SJSA1 (cell line): ENCODE results near the gene NHERF1. TPM values are rescaled to one million over a fixed set of nuclear protein-coding genes. Genes with fewer than 3 reads are reported as not detected.

ENCODE experiments used
- DNase-seq, 2 experiments: peaks; one replicate each; pipeline ENCODE4 v3.0.0-alpha.2; 2015 to 2020; ENCODE audit warnings: low spot score in 2 of 2, low read depth in 1 of 2
- H3K27ac ChIP-seq: fragments of 250-450 bp; sonication (Bioruptor Pico); 2 replicates; pipeline ENCODE4 v1.5.1; 2020; ENCODE audit warnings: mild to moderate bottlenecking, moderate library complexity
- H3K27me3 ChIP-seq: fragments of 250-450 bp; sonication (Bioruptor Pico); replicated peaks from 2 replicates; pipeline ENCODE4 v1.5.1; 2020; ENCODE audit warnings: mild to moderate bottlenecking, moderate library complexity
- H3K36me3 ChIP-seq: fragments of 250-450 bp; sonication (Bioruptor Pico); 2 replicates; pipeline ENCODE4 v1.5.1; 2020; ENCODE audit warnings: mild to moderate bottlenecking
- H3K4me1 ChIP-seq: fragments of 250-450 bp; sonication (Bioruptor Pico); replicated peaks from 2 replicates; pipeline ENCODE4 v1.6.1; 2021; ENCODE audit warnings: mild to moderate bottlenecking
- H3K4me3 ChIP-seq: fragments of 250-450 bp; sonication (Bioruptor Pico); 2 replicates; pipeline ENCODE4 v1.5.1; 2020; ENCODE audit warnings: mild to moderate bottlenecking
- H3K9me3 ChIP-seq: fragments of 250-450 bp; sonication (Bioruptor Pico); replicated peaks from 2 replicates; pipeline ENCODE4 v1.5.1; 2020; ENCODE audit warnings: mild to moderate bottlenecking
- total RNA-seq: library from RNA; depleted of rRNA; stranded (reverse); fragments of >200 nt; shearing (Covaris generic); gene quantifications from 2 replicates; pipeline ENCODE4 v1.2.3, GENCODE V29; 2014; rRNA removed

NHERF1 gene
- total RNA-seq = 41.6 and 62.1 TPM in 2 replicates

DNA sequence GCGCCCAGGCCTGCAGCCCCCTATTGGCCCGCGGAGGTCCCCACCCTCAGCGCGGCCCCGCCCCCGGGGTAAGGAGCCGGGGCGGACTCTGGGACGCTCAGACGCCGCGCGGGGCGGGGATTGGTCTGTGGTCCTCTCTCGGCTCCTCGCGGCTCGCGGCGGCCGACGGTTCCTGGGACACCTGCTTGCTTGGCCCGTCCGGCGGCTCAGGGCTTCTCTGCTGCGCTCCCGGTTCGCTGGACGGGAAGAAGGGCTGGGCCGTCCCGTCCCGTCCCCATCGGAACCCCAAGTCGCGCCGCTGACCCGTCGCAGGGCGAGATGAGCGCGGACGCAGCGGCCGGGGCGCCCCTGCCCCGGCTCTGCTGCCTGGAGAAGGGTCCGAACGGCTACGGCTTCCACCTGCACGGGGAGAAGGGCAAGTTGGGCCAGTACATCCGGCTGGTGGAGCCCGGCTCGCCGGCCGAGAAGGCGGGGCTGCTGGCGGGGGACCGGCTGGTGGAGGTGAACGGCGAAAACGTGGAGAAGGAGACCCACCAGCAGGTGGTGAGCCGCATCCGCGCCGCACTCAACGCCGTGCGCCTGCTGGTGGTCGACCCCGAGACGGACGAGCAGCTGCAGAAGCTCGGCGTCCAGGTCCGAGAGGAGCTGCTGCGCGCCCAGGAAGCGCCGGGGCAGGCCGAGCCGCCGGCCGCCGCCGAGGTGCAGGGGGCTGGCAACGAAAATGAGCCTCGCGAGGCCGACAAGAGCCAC, at the start of gene NHERF1:
NHERF1 (plus strand) TSS at position 100 of the 750 bp plus-strand sequence; CDS start at position 319, 219 bp downstream.
- Histone ChIP-seq H3K9me3 (peaks cover 4% of the 10 kb centered on the region; the same call in 1 of the 2 replicates), H3K4me3 (peak within 1 kb of the TSS; percentile 79), H3K4me1 (peaks cover 41% of the 10 kb centered on the region), H3K36me3 (peaks cover 10% of the 10 kb centered on the region), H3K27me3 (no peaks in the 10 kb centered on the region), H3K27ac (no peak within 1 kb of the TSS)
- DNase-seq = peak; percentile 91 to 96

GRCh38 chr17:74699236-74699635, 49.2 kb upstream of the NHERF1 start:
- DNase-seq = no peak
- Histone ChIP-seq H3K4me1 (no peaks in the 10 kb centered on the region), H3K27me3 (peaks cover 56% of the 10 kb centered on the region), H3K4me3 (no peak overlapping the region), H3K36me3 (no peaks in the 10 kb centered on the region), H3K9me3 (no peaks in the 10 kb centered on the region), H3K27ac (no peak overlapping the region)

GRCh38 chr17:74702116-74702871, 46.1 kb upstream of the NHERF1 start:
- no peak for DNase-seq
- no peaks in the 10 kb centered on the region for H3K36me3 ChIP-seq
- peaks cover 49% of the 10 kb centered on the region for H3K27me3 ChIP-seq
- H3K27ac ChIP-seq = no peak overlapping the region
- H3K9me3 ChIP-seq = no peaks in the 10 kb centered on the region
- H3K4me1 ChIP-seq = no peaks in the 10 kb centered on the region
- no peak overlapping the region for H3K4me3 ChIP-seq

GRCh38 chr17:74703311-74703710, 45.1 kb upstream of the NHERF1 start:
- Histone ChIP-seq H3K9me3 (no peaks in the 10 kb centered on the region), H3K4me1 (no peaks in the 10 kb centered on the region), H3K27ac (no peak overlapping the region), H3K4me3 (no peak overlapping the region), H3K27me3 (peaks cover 45% of the 10 kb centered on the region), H3K36me3 (no peaks in the 10 kb centered on the region)
- no peak for DNase-seq

DNA sequence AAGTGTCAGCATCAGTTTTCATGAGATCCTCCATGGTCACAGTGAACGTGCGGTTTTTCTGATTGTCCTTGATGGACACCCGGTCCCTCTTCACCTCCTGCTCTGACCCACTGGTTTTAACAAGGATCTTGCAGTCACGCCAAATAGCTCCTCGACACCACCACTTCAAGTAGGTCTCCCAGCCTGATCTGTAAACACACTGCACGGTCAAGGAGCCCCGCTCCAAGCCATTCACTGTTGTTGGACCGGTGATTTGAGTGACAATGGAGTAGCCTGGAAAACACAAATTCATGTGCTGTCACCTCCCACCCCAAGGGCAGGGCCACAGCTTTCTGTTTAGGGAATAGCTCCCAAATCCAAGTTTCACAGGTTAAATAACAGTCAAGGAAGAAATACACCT, 43.9 kb upstream of the NHERF1 start:
- H3K4me1 ChIP-seq = no peaks in the 10 kb centered on the region
- no peak for DNase-seq
- H3K36me3 ChIP-seq = no peaks in the 10 kb centered on the region
- H3K9me3 ChIP-seq = no peaks in the 10 kb centered on the region
- H3K27me3 ChIP-seq = peaks cover 38% of the 10 kb centered on the region
- no peak overlapping the region for H3K4me3 ChIP-seq
- no peak overlapping the region for H3K27ac ChIP-seq

DNA sequence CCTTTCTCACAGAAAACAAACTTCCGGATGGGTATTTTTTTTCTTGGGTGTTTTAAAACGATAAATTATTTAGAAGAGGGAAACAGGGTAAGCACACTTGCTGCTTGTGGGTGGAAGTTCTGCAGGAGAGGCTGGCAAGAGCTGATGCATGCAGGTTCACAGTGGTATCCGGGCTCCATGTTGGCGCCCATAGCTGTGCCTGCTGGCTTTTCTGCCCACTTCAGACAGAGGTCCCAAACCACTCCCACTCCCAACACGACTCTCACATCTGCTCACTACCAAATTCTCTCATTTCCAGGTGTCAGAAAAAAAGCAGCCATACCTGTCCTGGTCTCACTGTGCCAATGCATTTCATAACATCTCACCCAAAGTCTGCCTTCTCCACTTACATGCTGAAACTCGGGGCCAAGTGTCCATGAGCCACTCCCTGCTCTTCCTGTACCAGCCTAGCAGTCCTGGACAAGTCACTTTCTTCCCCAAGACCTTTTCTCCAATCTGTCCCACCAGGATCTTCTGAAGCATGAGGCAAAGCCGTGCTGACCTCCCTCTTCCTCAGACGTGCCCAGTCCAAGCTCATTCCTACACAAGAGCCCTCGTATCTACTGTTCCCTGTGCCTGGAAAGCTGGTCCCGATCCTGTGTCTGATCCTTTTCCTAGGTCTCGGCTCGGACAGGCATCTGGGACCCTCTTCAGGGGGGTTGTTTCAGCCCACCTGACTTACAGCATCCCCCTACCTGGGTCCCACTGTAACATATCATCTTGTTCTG, 37.2 kb upstream of the NHERF1 start:
- Histone ChIP-seq H3K27ac (no peak overlapping the region), H3K27me3 (peaks cover 47% of the 10 kb centered on the region), H3K4me3 (no peak overlapping the region), H3K36me3 (no peaks in the 10 kb centered on the region), H3K4me1 (no peaks in the 10 kb centered on the region), H3K9me3 (no peaks in the 10 kb centered on the region)
- DNase-seq = no peak

DNA sequence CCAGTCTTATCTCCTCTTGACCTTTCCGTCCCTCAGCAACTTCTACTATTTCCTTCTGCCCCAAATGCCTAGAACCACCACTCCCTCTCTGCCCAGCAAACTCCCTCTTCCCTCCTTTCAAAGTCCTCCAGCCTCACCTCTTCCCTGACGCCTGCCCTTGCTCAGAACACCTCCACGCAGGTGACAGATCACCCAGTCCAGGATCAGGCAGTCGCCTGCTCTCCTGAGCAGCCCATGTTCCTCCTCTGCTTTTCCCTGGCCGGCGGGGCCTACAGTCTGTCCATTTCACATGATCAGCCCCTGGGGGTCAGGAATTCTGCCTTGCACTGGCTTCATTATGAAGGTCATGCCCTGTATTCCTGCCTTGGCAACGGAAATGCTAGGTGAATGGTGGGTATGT, 36.1 kb upstream of the NHERF1 start:
- H3K9me3 ChIP-seq = no peaks in the 10 kb centered on the region
- no peak overlapping the region for H3K27ac ChIP-seq
- H3K4me1 ChIP-seq = no peaks in the 10 kb centered on the region
- DNase-seq = no peak
- H3K36me3 ChIP-seq = no peaks in the 10 kb centered on the region
- H3K4me3 ChIP-seq = no peak overlapping the region
- H3K27me3 ChIP-seq = peaks cover 47% of the 10 kb centered on the region

GRCh38 chr17:74712756-74713155, 35.7 kb upstream of the NHERF1 start, which contains the start of gene CD300LF:
Gene CD300LF, minus strand, starts transcription at chr17:74712923. Its CDS starts 57 bp downstream, at chr17:74712866.
- H3K4me3 ChIP-seq = no peak within 1 kb of the TSS
- peaks cover 48% of the 10 kb centered on the region for H3K27me3 ChIP-seq
- no peaks in the 10 kb centered on the region for H3K4me1 ChIP-seq
- no peak for DNase-seq
- no peaks in the 10 kb centered on the region for H3K9me3 ChIP-seq
- no peak within 1 kb of the TSS for H3K27ac ChIP-seq
- no peaks in the 10 kb centered on the region for H3K36me3 ChIP-seq

DNA sequence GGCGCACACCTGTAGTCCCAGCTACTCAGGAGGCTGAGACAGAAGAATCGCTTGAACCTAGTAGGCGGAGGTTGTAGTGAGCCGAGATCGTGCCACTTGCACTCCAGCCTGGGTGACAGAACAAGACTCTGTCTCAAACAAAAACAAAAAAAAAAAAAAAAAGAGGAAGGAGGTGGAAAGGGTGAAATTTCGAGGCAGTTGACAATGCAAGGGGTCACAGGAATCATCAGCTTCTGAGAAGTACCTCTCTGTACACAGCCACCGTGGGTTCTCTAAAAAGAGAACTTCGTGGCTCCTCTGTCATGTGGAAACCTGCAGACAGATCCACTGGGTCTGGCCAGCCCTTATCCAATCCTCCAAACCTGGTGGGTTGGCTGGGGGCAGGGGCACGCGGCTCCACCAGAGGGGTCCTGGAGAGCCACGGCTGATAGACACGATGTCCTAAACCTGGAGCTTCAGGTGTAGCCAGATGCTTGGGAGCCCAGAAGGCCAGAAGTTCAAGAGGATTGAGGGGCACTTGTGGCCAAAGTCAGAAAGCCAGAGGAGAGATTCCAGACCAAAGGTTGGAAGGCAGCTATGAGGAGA, 35.2 kb upstream of the NHERF1 start:
- H3K36me3 ChIP-seq = no peaks in the 10 kb centered on the region
- H3K4me3 ChIP-seq = no peak overlapping the region
- peaks cover 48% of the 10 kb centered on the region for H3K27me3 ChIP-seq
- no peak for DNase-seq
- H3K4me1 ChIP-seq = no peaks in the 10 kb centered on the region
- no peaks in the 10 kb centered on the region for H3K9me3 ChIP-seq
- no peak overlapping the region for H3K27ac ChIP-seq

GRCh38 chr17:74715144-74715543, 33.3 kb upstream of the NHERF1 start:
- Histone ChIP-seq H3K4me1 (no peaks in the 10 kb centered on the region), H3K27me3 (peaks cover 58% of the 10 kb centered on the region), H3K36me3 (no peaks in the 10 kb centered on the region), H3K27ac (no peak overlapping the region), H3K9me3 (no peaks in the 10 kb centered on the region), H3K4me3 (no peak overlapping the region)
- no peak for DNase-seq

- DNase-seq = no peak
- H3K27ac ChIP-seq = no peak overlapping the region
- H3K27me3 ChIP-seq = peaks cover 56% of the 10 kb centered on the region
- no peak overlapping the region for H3K4me3 ChIP-seq
- no peaks in the 10 kb centered on the region for H3K36me3 ChIP-seq
- no peaks in the 10 kb centered on the region for H3K9me3 ChIP-seq
- H3K4me1 ChIP-seq = no peaks in the 10 kb centered on the region
Observed at GRCh38 chr17:74720506-74720905, 27.9 kb upstream of the NHERF1 start.

DNA sequence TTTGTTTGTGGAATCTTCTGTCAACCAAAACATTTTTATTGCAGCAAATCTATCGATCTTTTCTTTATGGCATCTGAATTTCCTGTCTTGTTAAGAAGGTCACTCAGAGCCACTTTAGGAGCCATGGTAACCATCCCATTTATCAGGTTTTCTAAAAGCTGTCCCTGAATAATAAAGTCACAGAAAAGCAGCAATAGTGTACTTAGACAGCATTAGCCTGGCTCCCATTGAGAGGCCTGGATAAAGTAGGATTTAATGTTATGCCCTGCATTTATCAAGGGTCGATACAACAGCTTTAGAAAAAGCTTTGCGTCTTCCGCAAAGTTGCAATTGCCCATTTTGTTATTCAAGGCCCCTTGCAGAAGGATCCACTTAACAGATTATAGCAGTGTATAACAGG, 25.6 kb upstream of the NHERF1 start:
- no peaks in the 10 kb centered on the region for H3K4me1 ChIP-seq
- DNase-seq = no peak
- H3K9me3 ChIP-seq = no peaks in the 10 kb centered on the region
- no peak overlapping the region for H3K4me3 ChIP-seq
- H3K27ac ChIP-seq = no peak overlapping the region
- peaks cover 38% of the 10 kb centered on the region for H3K27me3 ChIP-seq
- no peaks in the 10 kb centered on the region for H3K36me3 ChIP-seq

GRCh38 chr17:74723891-74724290, 24.5 kb upstream of the NHERF1 start:
- Histone ChIP-seq H3K4me1 (no peaks in the 10 kb centered on the region), H3K9me3 (peaks cover 6% of the 10 kb centered on the region), H3K36me3 (no peaks in the 10 kb centered on the region), H3K27me3 (peaks cover 34% of the 10 kb centered on the region), H3K4me3 (no peak overlapping the region), H3K27ac (no peak overlapping the region)
- no peak for DNase-seq
